ENCODE measurements around the gene NF2. TPM values are rescaled to one million over a fixed set of nuclear protein-coding genes. Genes with fewer than 3 reads are reported as not detected.

The NF2 gene
- total and polyA plus RNA-seq, 2 of the 8 experiments (the other 6 are each of a cell fraction or from before 2014, with no cell fraction given), result 17.6 to 53.6 TPM

- no peak overlapping the region for H3K4me2 ChIP-seq (ENCODE audit: insufficient read depth in 1 of 2, low read depth in 2 of 2, low read length in 2 of 2)
- no peak overlapping the region for H3K4me3 ChIP-seq (ENCODE audit: extremely low read depth in 1 of 4, insufficient read depth in 2 of 4, low read depth in 3 of 4, low read length in 4 of 4)
- H3K56ac ChIP-seq (replicated peaks; ENCODE audit: insufficient read length, low read depth, low read length), result no peak overlapping the region
- no peaks in the 10 kb centered on the region for H3K79me2 ChIP-seq (ENCODE audit: control insufficient read depth in 1 of 2, insufficient read depth in 2 of 2, low read length in 2 of 2)
- no peak overlapping the region for H2AFZ ChIP-seq (ENCODE audit: low read length)
- DNase-seq (ENCODE audit: low read depth in 1 of 2, low spot score in 2 of 2) (no peak), FAIRE-seq (no peak)
- H3K9ac ChIP-seq (replicated peaks in 1 of 4; ENCODE audit: extremely low read depth in 1 of 4, low read depth in 3 of 4, low read length in 3 of 4), result no peak overlapping the region
- no peak overlapping the region for H2BK120ac ChIP-seq (replicated peaks; ENCODE audit: low read depth, low read length)
- H2BK5ac ChIP-seq (ENCODE audit: low read depth, low read length), result no peak overlapping the region
- no peaks in the 10 kb centered on the region; the same call in 1 of the 2 replicates for H3K23me2 ChIP-seq (ENCODE audit: low read depth, low read length)
- no peak overlapping the region for H2BK12ac ChIP-seq (ENCODE audit: low read depth, low read length)
- peaks cover 0 to 10% of the 10 kb centered on the region in 2 experiments for H4K20me1 ChIP-seq (replicated peaks in 1 of 2; ENCODE audit: control insufficient read depth in 1 of 2, insufficient read depth in 2 of 2, low read length in 2 of 2)
- H3K36me3 ChIP-seq (ENCODE audit: control insufficient read depth in 2 of 4, insufficient read depth in 4 of 4, low read length in 3 of 4), result peaks cover 37 to 82% (median 65%) of the 10 kb centered on the region in 4 experiments
- H3K18ac ChIP-seq (ENCODE audit: extremely low read depth, low read length), result no peak overlapping the region
- H4K5ac ChIP-seq (ENCODE audit: insufficient read length, low read depth, low read length), result no peak overlapping the region
- no peak overlapping the region for H2BK20ac ChIP-seq (ENCODE audit: low read length)
- H2BK15ac ChIP-seq (ENCODE audit: low read length), result no peak overlapping the region
- no peak overlapping the region for H3K27ac ChIP-seq (ENCODE audit: low read depth, low read length)
- H4K8ac ChIP-seq (ENCODE audit: extremely low read depth, insufficient read depth, low read length), result no peak overlapping the region
- WGBS, 2 experiments (ENCODE audit: extremely low coverage in 1 of 2, insufficient coverage in 1 of 2, insufficient read length in 1 of 2, insufficient replicate concordance in 2 of 2, low coverage in 1 of 2, low lambda C conversion rate in 2 of 2, missing lambda C conversion rate in 1 of 2), result 89% methylated on average over 2 of the region's 2 CpGs; no CpG with 5 or more reads in 1 of the 2 experiments
- H3K4me1 ChIP-seq (replicated peaks in 1 of 4; ENCODE audit: control insufficient read depth in 3 of 4, insufficient read depth in 4 of 4, low read length in 3 of 4), result no peaks in the 10 kb centered on the region
- CTCF ChIA-PET (ENCODE audit: partially characterized antibody), result interaction anchor here (0.6 kb wide), 1 partner anchor 247 kb away, joined by 3 read pairs; no protein-coding TSS in a partner anchor
- no peaks in the 10 kb centered on the region for H3K9me3 ChIP-seq (ENCODE audit: insufficient read depth in 2 of 2, low read depth in 1 of 2, low read length in 1 of 2)
- POLR2A ChIA-PET (ENCODE audit: partially characterized antibody), result interaction anchor here (0.6 to 0.9 kb wide), 3 partner anchors 11 to 20 kb away, joined by 3 to 4 read pairs (median 4); no protein-coding TSS in a partner anchor
- H3K4ac ChIP-seq (replicated peaks; ENCODE audit: insufficient read length, low read depth, low read length), result no peak overlapping the region
- no peak for TF ChIP-seq NRF1 (IDR thresholded peaks at IDR 0.05; ENCODE audit: low read depth, low read length)
- H3K14ac ChIP-seq (ENCODE audit: insufficient read length), result no peak overlapping the region
- H3K79me1 ChIP-seq (ENCODE audit: low read depth, low read length), result no peaks in the 10 kb centered on the region
- no peak overlapping the region for H3K23ac ChIP-seq (ENCODE audit: insufficient read length)
- no peak overlapping the region for H4K91ac ChIP-seq (replicated peaks; ENCODE audit: insufficient read length, low read length)
- no peaks in the 10 kb centered on the region for H3K27me3 ChIP-seq (replicated peaks in 1 of 4; ENCODE audit: control insufficient read depth in 3 of 4, extremely low read depth in 1 of 4, insufficient read depth in 3 of 4, low read length in 3 of 4)
- no peak overlapping the region for H2AK5ac ChIP-seq (ENCODE audit: low read depth, low read length)
Observed at GRCh38 chr22:29559853-29560252, 43.6 kb upstream of the NF2 start.
